HCT116 (cell line): ENCODE data around the gene ALDOC.

ENCODE experiments used
- CEBPB ChIP-seq: IDR thresholded peaks from 2 replicates; pipeline ENCODE4 v1.6.1; 2012; ENCODE audit warnings: low read depth
- EZH2 ChIP-seq: fragments of 200-600 bp; sonication (generic); IDR thresholded peaks from 2 replicates; pipeline ENCODE4 v1.6.1; 2017; ENCODE audit warnings: antibody characterized with exemption, mixed run types
- EZH2phosphoT487 ChIP-seq: fragments of 200-600 bp; IDR thresholded peaks from 2 replicates; pipeline ENCODE4 v1.6.1; 2018; ENCODE audit warnings: antibody characterized with exemption, borderline replicate concordance
- JUND ChIP-seq: IDR thresholded peaks from 2 replicates; pipeline ENCODE4 v1.6.1; 2012
- POLR2A ChIP-seq: IDR thresholded peaks from 2 replicates; pipeline ENCODE4 v1.7.0; 2011; ENCODE audit warnings: borderline replicate concordance; ENCODE audit not compliant: insufficient read depth, insufficient read length; ENCODE audit errors: extremely low read depth
- POLR2AphosphoS5 ChIP-seq: IDR thresholded peaks from 2 replicates; pipeline ENCODE4 v1.6.1; 2011; ENCODE audit warnings: mild to moderate bottlenecking, low read depth, low read length, moderate library complexity
- SIN3A ChIP-seq: IDR thresholded peaks from 2 replicates; pipeline ENCODE4 v1.6.1; 2012; ENCODE audit warnings: low read depth
- SP1 ChIP-seq: IDR thresholded peaks from 2 replicates; pipeline ENCODE4 v1.6.1; 2012; ENCODE audit warnings: low read depth
- SRF ChIP-seq: IDR thresholded peaks from 2 replicates; pipeline ENCODE4 v1.6.1; 2012; ENCODE audit warnings: low read depth
- YY1 ChIP-seq: IDR thresholded peaks from 2 replicates; pipeline ENCODE4 v1.6.1; 2011; ENCODE audit warnings: low read length, low read depth, moderate library complexity, mild to moderate bottlenecking; ENCODE audit not compliant: insufficient replicate concordance; ENCODE audit errors: extremely low read depth
- ZFX ChIP-seq: fragments of 450-650 bp; IDR thresholded peaks from 2 replicates; pipeline ENCODE4 v1.6.1; 2017
- ZNF274 ChIP-seq: fragments of 200-500 bp; sonication (Bioruptor generic); IDR thresholded peaks from 2 replicates; pipeline ENCODE4 v1.6.1; 2014; ENCODE audit warnings: mild to moderate bottlenecking, low read depth, low read length, inconsistent platforms
- TF ChIP-seq, protein P1 (sequence below), 3 experiments: fragments of 200-600 bp in 1 of 3; sonication (generic) in 1 of 3; IDR thresholded peaks in 2 of 3; conservative IDR thresholded peaks in 1 of 3; 2 replicates each; pipeline ENCODE4 v1.5.1; 2012 to 2017; ENCODE audit warnings: low read depth in 2 of 3, low read length in 2 of 3, antibody characterized with exemption in 1 of 3, borderline replicate concordance in 1 of 3, control low read depth in 1 of 3, mild to moderate bottlenecking in 1 of 3, mixed read lengths in 1 of 3, mixed run types in 1 of 3, moderate library complexity in 1 of 3; ENCODE audit not compliant: insufficient read depth in 1 of 3
- TF ChIP-seq, protein P2 (sequence below): IDR thresholded peaks from 2 replicates; pipeline ENCODE4 v1.6.1; 2011; ENCODE audit warnings: mild to moderate bottlenecking, low read length, moderate library complexity; ENCODE audit not compliant: insufficient replicate concordance; ENCODE audit errors: extremely low read depth

DNA sequence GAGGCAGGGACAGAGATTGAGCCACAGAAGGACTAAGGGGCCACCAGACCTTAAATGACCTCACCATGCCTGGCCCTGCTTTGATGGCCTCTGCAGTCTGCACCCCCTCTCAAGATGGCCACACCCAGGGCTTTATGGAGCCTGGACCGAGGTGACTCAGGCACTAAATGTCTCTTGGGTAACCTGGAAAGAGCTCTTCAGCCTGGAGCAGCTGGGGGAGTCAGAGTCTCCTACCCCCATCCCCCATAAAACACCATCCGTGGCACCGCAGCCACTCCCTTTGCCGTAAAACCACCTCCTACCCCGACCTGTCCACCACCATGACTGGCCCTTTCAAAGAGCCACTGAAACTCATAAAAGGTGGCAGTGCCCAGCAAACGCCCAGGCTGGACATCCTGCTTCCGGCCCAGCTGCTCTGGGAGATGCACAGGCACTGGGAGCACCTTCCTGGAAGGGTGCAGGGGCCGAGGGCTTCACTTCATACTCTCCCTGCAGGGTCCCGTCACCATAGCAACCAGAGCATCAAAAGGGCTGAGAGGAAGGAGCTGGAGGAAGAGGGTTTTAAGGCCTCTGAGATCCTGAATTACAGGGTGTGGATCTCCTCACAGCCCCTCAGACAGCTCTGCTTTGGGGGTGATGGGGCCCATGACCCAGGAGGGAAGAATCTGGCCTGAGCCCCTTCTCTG is 48.2 kb downstream of the ALDOC start:
- TF ChIP-seq, protein P1, sequence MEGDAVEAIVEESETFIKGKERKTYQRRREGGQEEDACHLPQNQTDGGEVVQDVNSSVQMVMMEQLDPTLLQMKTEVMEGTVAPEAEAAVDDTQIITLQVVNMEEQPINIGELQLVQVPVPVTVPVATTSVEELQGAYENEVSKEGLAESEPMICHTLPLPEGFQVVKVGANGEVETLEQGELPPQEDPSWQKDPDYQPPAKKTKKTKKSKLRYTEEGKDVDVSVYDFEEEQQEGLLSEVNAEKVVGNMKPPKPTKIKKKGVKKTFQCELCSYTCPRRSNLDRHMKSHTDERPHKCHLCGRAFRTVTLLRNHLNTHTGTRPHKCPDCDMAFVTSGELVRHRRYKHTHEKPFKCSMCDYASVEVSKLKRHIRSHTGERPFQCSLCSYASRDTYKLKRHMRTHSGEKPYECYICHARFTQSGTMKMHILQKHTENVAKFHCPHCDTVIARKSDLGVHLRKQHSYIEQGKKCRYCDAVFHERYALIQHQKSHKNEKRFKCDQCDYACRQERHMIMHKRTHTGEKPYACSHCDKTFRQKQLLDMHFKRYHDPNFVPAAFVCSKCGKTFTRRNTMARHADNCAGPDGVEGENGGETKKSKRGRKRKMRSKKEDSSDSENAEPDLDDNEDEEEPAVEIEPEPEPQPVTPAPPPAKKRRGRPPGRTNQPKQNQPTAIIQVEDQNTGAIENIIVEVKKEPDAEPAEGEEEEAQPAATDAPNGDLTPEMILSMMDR (IDR thresholded peaks at IDR 0.05 in 2 of 3, conservative IDR thresholded peaks at IDR 0.05 in 1 of 3; ENCODE audit: borderline replicate concordance in 1 of 3, insufficient read depth in 1 of 3, low read depth in 2 of 3, low read length in 2 of 3) = no peak
- TF ChIP-seq POLR2A = no peak
- TF ChIP-seq JUND = no peak
- TF ChIP-seq EZH2 = no peak
- no peak for TF ChIP-seq SIN3A
- no peak for TF ChIP-seq POLR2AphosphoS5
- TF ChIP-seq ZFX = no peak
- no peak for TF ChIP-seq YY1
- TF ChIP-seq ZNF274 = no peak
- TF ChIP-seq EZH2phosphoT487 = no peak
- TF ChIP-seq SP1 = no peak
- TF ChIP-seq, protein P2, sequence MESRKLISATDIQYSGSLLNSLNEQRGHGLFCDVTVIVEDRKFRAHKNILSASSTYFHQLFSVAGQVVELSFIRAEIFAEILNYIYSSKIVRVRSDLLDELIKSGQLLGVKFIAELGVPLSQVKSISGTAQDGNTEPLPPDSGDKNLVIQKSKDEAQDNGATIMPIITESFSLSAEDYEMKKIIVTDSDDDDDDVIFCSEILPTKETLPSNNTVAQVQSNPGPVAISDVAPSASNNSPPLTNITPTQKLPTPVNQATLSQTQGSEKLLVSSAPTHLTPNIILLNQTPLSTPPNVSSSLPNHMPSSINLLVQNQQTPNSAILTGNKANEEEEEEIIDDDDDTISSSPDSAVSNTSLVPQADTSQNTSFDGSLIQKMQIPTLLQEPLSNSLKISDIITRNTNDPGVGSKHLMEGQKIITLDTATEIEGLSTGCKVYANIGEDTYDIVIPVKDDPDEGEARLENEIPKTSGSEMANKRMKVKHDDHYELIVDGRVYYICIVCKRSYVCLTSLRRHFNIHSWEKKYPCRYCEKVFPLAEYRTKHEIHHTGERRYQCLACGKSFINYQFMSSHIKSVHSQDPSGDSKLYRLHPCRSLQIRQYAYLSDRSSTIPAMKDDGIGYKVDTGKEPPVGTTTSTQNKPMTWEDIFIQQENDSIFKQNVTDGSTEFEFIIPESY = no peak
- TF ChIP-seq CEBPB = no peak
- TF ChIP-seq SRF = no peak
